Gastroesophageal sphincter (tissue), 3 donors: ENCODE measurements around the gene CES1.
"Not testable (repeated sequence)": the region's sequence is repeated elsewhere in the genome, so short reads cannot be mapped to it uniquely, and the experiment has no call there.

Source experiments
- CTCF ChIP-seq, 4 experiments: fragments of 200-600 bp in 2 of 4; fragments of 450-650 bp in 2 of 4; sonication (generic) in 1 of 4; IDR thresholded peaks; one replicate each; pipeline ENCODE4 v1.5.1; 2017 to 2019; ENCODE audit warnings: antibody characterized with exemption in 4 of 4, mild to moderate bottlenecking in 2 of 4, moderate library complexity in 2 of 4
- EP300 ChIP-seq: sonication (generic); formaldehyde crosslinking; IDR thresholded peaks from one replicate; pipeline ENCODE4 v1.6.1; 2017; ENCODE audit warnings: antibody characterized with exemption, mild to moderate bottlenecking
- POLR2A ChIP-seq, 2 donors: fragments of 450-650 bp; IDR thresholded peaks; one replicate each; pipeline ENCODE4 v1.6.1; 2017; ENCODE audit warnings: antibody characterized with exemption in 2 of 2, mild to moderate bottlenecking in 2 of 2, moderate library complexity in 1 of 2
- POLR2AphosphoS5 ChIP-seq: sonication (generic); formaldehyde crosslinking; IDR thresholded peaks from one replicate; pipeline ENCODE4 v1.6.1; 2017; ENCODE audit warnings: antibody characterized with exemption

- TF ChIP-seq POLR2AphosphoS5; EP300; CTCF (IDR thresholded peaks at IDR 0.05); POLR2A (IDR thresholded peaks at IDR 0.05): not testable (repeated sequence)
Measured at GRCh38 chr16:55791512-55791911, 41.4 kb downstream of the CES1 start.
